ENCODE measurements around the gene GPRASP1.

DNA sequence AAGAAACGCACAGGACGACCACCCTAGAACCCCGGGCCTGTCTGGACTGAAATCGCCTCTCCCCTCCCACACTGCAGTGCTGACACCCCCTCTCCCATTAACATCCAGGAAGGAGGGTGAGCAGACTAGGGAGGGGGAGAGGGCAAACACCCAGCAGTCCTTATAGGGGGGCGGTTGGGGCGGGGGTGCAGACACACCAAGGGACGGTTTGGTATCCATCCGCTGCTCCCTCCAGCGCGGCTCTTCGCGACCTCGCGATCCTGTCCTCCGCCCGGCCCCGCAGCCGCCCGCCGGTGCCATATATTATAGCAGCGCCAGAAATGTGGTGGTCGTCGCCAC, 411 bp upstream of the GPRASP1 start:
- TF ChIP-seq, protein P1, sequence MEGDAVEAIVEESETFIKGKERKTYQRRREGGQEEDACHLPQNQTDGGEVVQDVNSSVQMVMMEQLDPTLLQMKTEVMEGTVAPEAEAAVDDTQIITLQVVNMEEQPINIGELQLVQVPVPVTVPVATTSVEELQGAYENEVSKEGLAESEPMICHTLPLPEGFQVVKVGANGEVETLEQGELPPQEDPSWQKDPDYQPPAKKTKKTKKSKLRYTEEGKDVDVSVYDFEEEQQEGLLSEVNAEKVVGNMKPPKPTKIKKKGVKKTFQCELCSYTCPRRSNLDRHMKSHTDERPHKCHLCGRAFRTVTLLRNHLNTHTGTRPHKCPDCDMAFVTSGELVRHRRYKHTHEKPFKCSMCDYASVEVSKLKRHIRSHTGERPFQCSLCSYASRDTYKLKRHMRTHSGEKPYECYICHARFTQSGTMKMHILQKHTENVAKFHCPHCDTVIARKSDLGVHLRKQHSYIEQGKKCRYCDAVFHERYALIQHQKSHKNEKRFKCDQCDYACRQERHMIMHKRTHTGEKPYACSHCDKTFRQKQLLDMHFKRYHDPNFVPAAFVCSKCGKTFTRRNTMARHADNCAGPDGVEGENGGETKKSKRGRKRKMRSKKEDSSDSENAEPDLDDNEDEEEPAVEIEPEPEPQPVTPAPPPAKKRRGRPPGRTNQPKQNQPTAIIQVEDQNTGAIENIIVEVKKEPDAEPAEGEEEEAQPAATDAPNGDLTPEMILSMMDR (IDR thresholded peaks at IDR 0.05) = no peak
- no peak for TF ChIP-seq POLR2A (IDR thresholded peaks at IDR 0.05)
